Vagina (tissue), 2 donors: ENCODE results near the gene EVC2.

Experiments
- POLR2A ChIP-seq, 2 donors: fragments of 450-650 bp; IDR thresholded peaks; one replicate each; pipeline ENCODE4 v1.6.1; 2017; ENCODE audit warnings: antibody characterized with exemption in 2 of 2, mild to moderate bottlenecking in 2 of 2, moderate library complexity in 2 of 2
- TF ChIP-seq, protein P1 (sequence below), 3 experiments: fragments of 450-650 bp in 2 of 3; fragments of 200-600 bp in 1 of 3; sonication (generic) in 1 of 3; IDR thresholded peaks; one replicate each; pipeline ENCODE4 v1.5.1; 2017 to 2019; ENCODE audit warnings: antibody characterized with exemption in 3 of 3, mild to moderate bottlenecking in 2 of 3, moderate library complexity in 2 of 3

GRCh38 chr4:5574386-5574785 lies 134.0 kb downstream of the EVC2 start:
- no peak for TF ChIP-seq POLR2A (IDR thresholded peaks at IDR 0.05)
- TF ChIP-seq, protein P1, sequence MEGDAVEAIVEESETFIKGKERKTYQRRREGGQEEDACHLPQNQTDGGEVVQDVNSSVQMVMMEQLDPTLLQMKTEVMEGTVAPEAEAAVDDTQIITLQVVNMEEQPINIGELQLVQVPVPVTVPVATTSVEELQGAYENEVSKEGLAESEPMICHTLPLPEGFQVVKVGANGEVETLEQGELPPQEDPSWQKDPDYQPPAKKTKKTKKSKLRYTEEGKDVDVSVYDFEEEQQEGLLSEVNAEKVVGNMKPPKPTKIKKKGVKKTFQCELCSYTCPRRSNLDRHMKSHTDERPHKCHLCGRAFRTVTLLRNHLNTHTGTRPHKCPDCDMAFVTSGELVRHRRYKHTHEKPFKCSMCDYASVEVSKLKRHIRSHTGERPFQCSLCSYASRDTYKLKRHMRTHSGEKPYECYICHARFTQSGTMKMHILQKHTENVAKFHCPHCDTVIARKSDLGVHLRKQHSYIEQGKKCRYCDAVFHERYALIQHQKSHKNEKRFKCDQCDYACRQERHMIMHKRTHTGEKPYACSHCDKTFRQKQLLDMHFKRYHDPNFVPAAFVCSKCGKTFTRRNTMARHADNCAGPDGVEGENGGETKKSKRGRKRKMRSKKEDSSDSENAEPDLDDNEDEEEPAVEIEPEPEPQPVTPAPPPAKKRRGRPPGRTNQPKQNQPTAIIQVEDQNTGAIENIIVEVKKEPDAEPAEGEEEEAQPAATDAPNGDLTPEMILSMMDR (IDR thresholded peaks at IDR 0.05), result no peak
